Liver (tissue), 2 donors: ENCODE measurements around the gene KDM1B.

Experiments
- FOXA1 ChIP-seq: IDR thresholded peaks from 2 replicates; pipeline ENCODE4 v1.6.1; 2016; ENCODE audit warnings: antibody characterized with exemption
- YY1 ChIP-seq: IDR thresholded peaks from 2 replicates; pipeline ENCODE4 v1.6.1; 2016; ENCODE audit warnings: antibody characterized with exemption, mild to moderate bottlenecking
- TF ChIP-seq, protein P1 (sequence below): fragments of 150-350 bp; IDR thresholded peaks from 2 replicates; pipeline ENCODE4 v1.5.1; 2017; ENCODE audit warnings: improper control_type of control experiment, low read depth, low read length; ENCODE audit not compliant: missing input control
- donor health status: healthy.

GRCh38 chr6:18135171-18135570, 20.1 kb upstream of the KDM1B start:
- TF ChIP-seq, protein P1, sequence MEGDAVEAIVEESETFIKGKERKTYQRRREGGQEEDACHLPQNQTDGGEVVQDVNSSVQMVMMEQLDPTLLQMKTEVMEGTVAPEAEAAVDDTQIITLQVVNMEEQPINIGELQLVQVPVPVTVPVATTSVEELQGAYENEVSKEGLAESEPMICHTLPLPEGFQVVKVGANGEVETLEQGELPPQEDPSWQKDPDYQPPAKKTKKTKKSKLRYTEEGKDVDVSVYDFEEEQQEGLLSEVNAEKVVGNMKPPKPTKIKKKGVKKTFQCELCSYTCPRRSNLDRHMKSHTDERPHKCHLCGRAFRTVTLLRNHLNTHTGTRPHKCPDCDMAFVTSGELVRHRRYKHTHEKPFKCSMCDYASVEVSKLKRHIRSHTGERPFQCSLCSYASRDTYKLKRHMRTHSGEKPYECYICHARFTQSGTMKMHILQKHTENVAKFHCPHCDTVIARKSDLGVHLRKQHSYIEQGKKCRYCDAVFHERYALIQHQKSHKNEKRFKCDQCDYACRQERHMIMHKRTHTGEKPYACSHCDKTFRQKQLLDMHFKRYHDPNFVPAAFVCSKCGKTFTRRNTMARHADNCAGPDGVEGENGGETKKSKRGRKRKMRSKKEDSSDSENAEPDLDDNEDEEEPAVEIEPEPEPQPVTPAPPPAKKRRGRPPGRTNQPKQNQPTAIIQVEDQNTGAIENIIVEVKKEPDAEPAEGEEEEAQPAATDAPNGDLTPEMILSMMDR: no peak
- TF ChIP-seq YY1 (no peak), FOXA1 (no peak)
